Left lung (tissue), 10 donors: ENCODE measurements around the gene RXRA. TPM values are rescaled to one million over a fixed set of nuclear protein-coding genes. Genes with fewer than 3 reads are reported as not detected.
A peak's percentile ranks its signal among the peaks of the same experiment; 100 is the strongest.

Experiments
- ATAC-seq: fragments of 200-7000 bp; cut with Tn5 transposase; one replicate; pipeline ENCODE4 v1.9.1; 2020; ENCODE audit warnings: moderate library complexity
- DNase-seq, 4 donors: peaks; one replicate each; pipeline ENCODE4 v3.0.0-alpha.2; 2013 to 2020
- H3K27ac ChIP-seq, 2 donors: fragments of 200-600 bp; sonication (generic) in 1 of 2; one replicate each; pipeline versions ENCODE4 v1.5.0 to v1.8.0; 2020 to 2021
- H3K27me3 ChIP-seq, 2 donors: fragments of 200-600 bp; sonication (generic) in 1 of 2; one replicate each; pipeline versions ENCODE4 v1.5.0 to v1.8.0; 2020 to 2021
- H3K36me3 ChIP-seq, 2 donors: fragments of 200-600 bp; sonication (generic) in 1 of 2; one replicate each; pipeline versions ENCODE4 v1.5.0 to v1.8.0; 2020 to 2021
- H3K4me1 ChIP-seq, 2 donors: fragments of 200-600 bp; one replicate each; pipeline ENCODE4 v1.8.0; 2021
- H3K4me3 ChIP-seq, 2 donors: fragments of 200-600 bp; sonication (generic) in 1 of 2; one replicate each; pipeline versions ENCODE4 v1.5.0 to v1.8.0; 2020 to 2021; ENCODE audit warnings: mild to moderate bottlenecking in 1 of 2
- H3K9me3 ChIP-seq, 2 donors: fragments of 200-600 bp; sonication (generic) in 1 of 2; one replicate each; pipeline versions ENCODE4 v1.5.0 to v1.8.0; 2020 to 2021
- CTCF ChIP-seq, 2 donors: fragments of 200-600 bp; sonication (generic) in 1 of 2; IDR thresholded peaks; one replicate each; pipeline versions ENCODE4 v1.5.0 to v1.8.0; 2021; ENCODE audit warnings: antibody characterized with exemption in 2 of 2
- intact Hi-C, 2 donors: fragments of 100-400 bp; cut with DNase I; formaldehyde crosslinking; loops; one replicate each; pipeline versions ENCODE4 v1.11.2 to v1.14.2; 2022
- polyA plus RNA-seq, 6 donors: library from polyadenylated mRNA; unstranded; fragments of 120-200 nt; gene quantifications; one replicate each; pipeline ENCODE4 v1.2.1, GENCODE V29; 2013; ENCODE audit not compliant: insufficient read length in 6 of 6
- total RNA-seq, 2 donors: library from RNA; stranded (reverse); fragmentation: NEBNext Ultra II Directional; extraction: Animal tissue kit (Norgen Biotek cat#: 25700); gene quantifications; one replicate each; pipeline ENCODE4 v1.2.1, GENCODE V29; 2021
- donor health status: DM: no; HTN: yes; CAD: no.
- donor health status: DM: no; HTN: no; CAD: no.

RXRA gene
- total and polyA plus RNA-seq, 8 donors, result 42.2 to 79.5 (median 55.7) TPM

GRCh38 chr9:134343637-134344036, 17.4 kb downstream of the RXRA start:
- DNase-seq (peak in 2 of 4 donors; percentile 81 to 90), ATAC-seq (peak; percentile 13)
- Histone ChIP-seq H3K36me3 (no peaks in the 10 kb centered on the region), H3K27ac (peak overlapping the region; percentile 54 to 92), H3K4me1 (peaks cover 50 to 99% of the 10 kb centered on the region in 2 donors), H3K27me3 (no peaks in the 10 kb centered on the region), H3K9me3 (no peaks in the 10 kb centered on the region), H3K4me3 (peak overlapping the region in 1 of 2 donors; percentile 3)
- TF ChIP-seq CTCF (IDR thresholded peaks at IDR 0.05), result no peak
- intact Hi-C loops, result no loop called here

DNA sequence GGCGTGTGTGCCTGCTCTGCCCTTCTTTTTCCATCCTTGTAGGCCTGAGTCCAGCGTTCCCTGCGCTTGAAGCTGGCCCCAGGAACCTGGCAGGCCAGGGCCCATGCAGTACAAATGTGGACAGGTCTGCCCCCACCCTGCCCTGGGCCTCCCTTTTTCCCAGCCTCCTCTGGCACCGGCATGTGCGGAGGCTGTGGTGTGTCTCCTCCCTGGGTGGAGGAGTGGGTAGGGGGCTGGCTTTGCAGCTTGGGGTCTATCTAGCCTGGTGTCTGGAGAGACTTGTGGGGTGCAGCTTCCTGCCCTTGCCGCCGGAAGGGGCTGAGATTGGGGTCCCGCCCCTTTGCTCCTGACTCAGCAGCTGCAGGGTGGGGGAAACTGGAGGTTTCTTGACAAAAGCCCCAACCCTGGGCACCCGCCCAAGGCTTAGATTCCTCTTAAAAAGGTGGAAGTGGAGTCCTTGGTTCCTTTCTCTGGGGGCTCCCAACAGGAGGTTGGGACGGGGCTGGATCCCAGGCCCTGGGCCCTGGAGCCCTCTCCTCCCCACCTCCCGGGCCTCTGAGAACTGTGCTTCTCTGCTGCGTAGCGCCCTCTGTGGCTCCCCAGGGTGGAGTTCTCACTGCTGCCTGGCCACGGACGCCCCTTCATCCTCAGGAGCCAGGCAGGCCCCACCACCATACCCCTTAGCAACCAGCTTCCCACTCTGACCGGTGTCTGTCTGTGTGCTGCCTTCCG, 18.0 kb downstream of the RXRA start:
- intact Hi-C loops, result no loop called here
- peak overlapping the region in 1 of 2 donors; percentile 3 for H3K4me3 ChIP-seq
- peak in 2 of 4 donors; percentile 85 to 90 for DNase-seq
- no peaks in the 10 kb centered on the region for H3K36me3 ChIP-seq
- no peaks in the 10 kb centered on the region for H3K27me3 ChIP-seq
- H3K9me3 ChIP-seq, result no peaks in the 10 kb centered on the region
- peak overlapping the region; percentile 54 to 92 for H3K27ac ChIP-seq
- no peak for TF ChIP-seq CTCF (IDR thresholded peaks at IDR 0.05)
- ATAC-seq, result peak; percentile 15
- peaks cover 44 to 99% of the 10 kb centered on the region in 2 donors for H3K4me1 ChIP-seq

DNA sequence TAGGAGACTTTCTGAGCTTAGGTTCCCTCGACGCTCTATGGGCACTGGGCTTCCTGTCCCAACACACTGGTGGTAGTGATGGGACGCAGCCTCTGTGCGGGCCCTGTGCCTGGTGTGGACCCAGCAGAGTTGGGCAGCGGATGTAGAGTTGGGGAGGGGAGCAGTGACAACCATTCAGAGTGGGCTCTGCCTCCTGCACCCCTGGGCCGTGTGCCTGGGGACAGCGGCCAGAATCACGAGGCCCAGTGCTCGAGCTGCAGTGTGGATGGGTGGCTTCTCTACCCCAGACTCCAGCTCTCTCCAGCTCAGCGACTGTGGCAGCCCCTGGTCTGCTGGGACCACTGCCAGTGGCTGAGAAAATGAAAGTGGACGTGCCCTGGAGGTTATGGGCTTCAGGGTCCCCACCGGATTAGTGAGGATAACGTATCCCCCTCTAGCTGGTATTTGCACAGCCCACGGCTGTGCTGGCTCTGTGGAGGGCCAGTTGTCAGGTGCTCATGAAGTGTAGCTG, 18.6 kb downstream of the RXRA start:
- intact Hi-C loops, result no loop called here
- ATAC-seq, result no peak
- TF ChIP-seq CTCF (IDR thresholded peaks at IDR 0.05), result no peak
- no peaks in the 10 kb centered on the region for H3K27me3 ChIP-seq
- peak overlapping the region in 1 of 2 donors; percentile 92 for H3K27ac ChIP-seq
- peaks cover 38 to 98% of the 10 kb centered on the region in 2 donors for H3K4me1 ChIP-seq
- no peak overlapping the region for H3K4me3 ChIP-seq
- H3K36me3 ChIP-seq, result no peaks in the 10 kb centered on the region
- no peaks in the 10 kb centered on the region for H3K9me3 ChIP-seq
- DNase-seq, result no peak

DNA sequence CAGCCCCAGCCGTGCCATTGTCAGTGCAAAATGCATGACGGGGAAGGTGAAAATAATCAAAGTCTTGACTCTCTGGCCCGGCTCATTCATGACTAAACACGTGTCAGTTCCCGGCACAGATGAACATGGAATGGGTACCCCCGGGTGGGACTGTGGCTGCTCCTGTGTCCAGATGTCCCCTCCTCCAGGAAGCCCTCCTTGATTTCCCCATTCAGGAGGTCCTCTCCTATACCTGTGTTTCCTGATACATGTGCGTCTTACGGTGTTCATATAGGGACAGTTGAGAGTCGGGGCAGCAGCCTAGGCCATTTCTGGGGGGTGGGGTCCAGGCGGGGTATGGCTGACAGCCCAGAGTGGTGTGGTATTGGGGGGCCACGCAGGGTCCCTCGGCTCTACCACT, 19.5 kb downstream of the RXRA start:
- no peak for ATAC-seq
- Histone ChIP-seq H3K27ac (no peak overlapping the region), H3K4me1 (peaks cover 31 to 98% of the 10 kb centered on the region in 2 donors), H3K9me3 (no peaks in the 10 kb centered on the region), H3K4me3 (no peak overlapping the region), H3K36me3 (no peaks in the 10 kb centered on the region), H3K27me3 (no peaks in the 10 kb centered on the region)
- no peak for TF ChIP-seq CTCF (IDR thresholded peaks at IDR 0.05)
- intact Hi-C loops, result no loop called here
- no peak for DNase-seq

- intact Hi-C loops, result no loop called here
- H3K9me3 ChIP-seq, result no peaks in the 10 kb centered on the region
- no peak overlapping the region for H3K27ac ChIP-seq
- no peaks in the 10 kb centered on the region for H3K27me3 ChIP-seq
- H3K4me3 ChIP-seq, result no peak overlapping the region
- DNase-seq (no peak), ATAC-seq (no peak)
- TF ChIP-seq CTCF (IDR thresholded peaks at IDR 0.05), result no peak
- no peaks in the 10 kb centered on the region for H3K36me3 ChIP-seq
- peaks cover 28 to 98% of the 10 kb centered on the region in 2 donors for H3K4me1 ChIP-seq
Measured at GRCh38 chr9:134346151-134346550, 19.9 kb downstream of the RXRA start.
